BLaER1 treated with 17β-estradiol and CSF1 and Interleukin-3, amounts not matched to agents 10 nM and 100 nM (cell line): Measurements from ENCODE around the gene SLC7A8.
A peak's percentile ranks its signal among the peaks of the same experiment; 100 is the strongest.

Source experiments
- H3K27ac ChIP-seq, 11 experiments: shearing (Covaris generic); formaldehyde crosslinking; 2 replicates each; pipeline ENCODE4 v1.8.1; 2022
- H3K27me3 ChIP-seq, 11 experiments: shearing (Covaris generic); formaldehyde crosslinking; 2 replicates each; pipeline ENCODE4 v1.8.1; 2022
- H3K36me3 ChIP-seq, 11 experiments: shearing (Covaris generic); formaldehyde crosslinking; 2 replicates each; pipeline ENCODE4 v1.8.1; 2022
- H3K4me1 ChIP-seq, 10 experiments: shearing (Covaris generic); formaldehyde crosslinking; 2 replicates each; pipeline ENCODE4 v1.8.1; 2022
- H3K4me2 ChIP-seq, 11 experiments: shearing (Covaris generic); formaldehyde crosslinking; 2 replicates each; pipeline ENCODE4 v1.8.1; 2022
- H3K4me3 ChIP-seq, 10 experiments: shearing (Covaris generic); formaldehyde crosslinking; 2 replicates each; pipeline ENCODE4 v1.8.1; 2022
- H3K9ac ChIP-seq, 11 experiments: shearing (Covaris generic); formaldehyde crosslinking; 2 replicates each; pipeline ENCODE4 v1.8.1; 2022
- H3K9me3 ChIP-seq, 11 experiments: shearing (Covaris generic); formaldehyde crosslinking; replicated peaks in 1 of 11; 2 replicates each; pipeline ENCODE4 v1.8.1; 2022
- H4K20me1 ChIP-seq, 11 experiments: shearing (Covaris generic); formaldehyde crosslinking; 2 replicates each; pipeline ENCODE4 v1.8.1; 2022
- Cebpa-rat ChIP-seq, 11 experiments: shearing (Covaris generic); IDR thresholded peaks; 2 replicates each; pipeline ENCODE4 v1.8.1; 2022

SLC7A8 gene

DNA sequence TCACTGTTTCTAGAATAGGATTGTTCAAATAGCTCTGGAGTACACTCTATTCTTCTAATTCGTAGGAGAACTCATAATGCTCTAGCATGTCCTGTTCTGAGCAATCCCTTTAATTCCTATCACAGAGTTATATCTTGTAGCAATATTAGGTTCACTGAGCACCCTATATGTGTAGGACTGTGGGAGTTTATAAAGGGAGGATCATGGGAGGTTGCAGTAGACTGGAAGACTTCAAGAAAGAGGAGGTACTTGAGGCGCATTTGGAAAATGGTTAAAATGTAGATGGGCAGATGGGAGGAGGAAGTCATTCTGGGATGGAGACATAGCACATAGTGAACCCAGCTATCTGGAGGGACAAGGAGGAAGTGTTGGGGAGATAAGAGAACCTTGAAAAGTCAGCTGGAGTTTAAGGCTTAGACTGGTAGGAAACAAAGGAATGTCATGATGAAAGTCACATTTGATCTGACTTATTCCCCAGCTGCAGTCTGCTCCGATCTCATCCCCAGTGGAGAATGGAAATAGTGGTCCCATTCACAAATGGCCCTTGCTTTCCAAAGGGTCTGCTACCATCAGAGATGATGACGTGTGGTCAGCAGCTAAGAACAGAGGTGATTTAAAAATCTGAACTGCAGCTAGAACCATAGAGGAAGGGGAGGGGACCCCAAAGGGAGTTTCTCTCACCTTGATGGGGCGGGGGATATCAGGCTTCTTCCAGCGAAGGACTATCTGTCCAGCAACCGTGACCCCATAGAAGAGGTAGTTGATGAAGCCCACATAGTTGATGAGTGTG is 54.3 kb downstream of the SLC7A8 start:
- Histone ChIP-seq H3K27me3 (no peaks in the 10 kb centered on the region), H3K4me3 (no peak overlapping the region), H4K20me1 (no peaks in the 10 kb centered on the region), H3K9me3 (peaks cover 0 to 10% (median 0%) of the 10 kb centered on the region in 11 experiments; a peak in 2 of 22 replicates), H3K27ac (no peak overlapping the region), H3K4me1 (peaks cover 34 to 48% (median 45%) of the 10 kb centered on the region in 10 experiments), H3K36me3 (peaks cover 0 to 78% (median 0%) of the 10 kb centered on the region in 11 experiments; a peak in 5 of 22 replicates), H3K4me2 (peak overlapping the region in 8 of 11 experiments; percentile 12 to 75 (median 60); a peak in 16 of 22 replicates), H3K9ac (no peak overlapping the region)
- TF ChIP-seq Cebpa-rat (IDR thresholded peaks at IDR 0.05) = no peak

GRCh38 chr14:23127861-23128260 is 55.6 kb downstream of the SLC7A8 start:
- H3K9ac ChIP-seq = no peak overlapping the region
- H3K36me3 ChIP-seq = peaks cover 0 to 68% (median 0%) of the 10 kb centered on the region in 11 experiments; a peak in 5 of 22 replicates
- H3K27ac ChIP-seq = peak overlapping the region in 7 of 11 experiments; percentile 16 to 45 (median 34); a peak in 13 of 22 replicates
- H3K4me2 ChIP-seq = peak overlapping the region; percentile 2 to 69 (median 42); a peak in 19 of 22 replicates
- H3K4me1 ChIP-seq = peaks cover 34 to 61% (median 45%) of the 10 kb centered on the region in 10 experiments
- H3K27me3 ChIP-seq = no peaks in the 10 kb centered on the region
- H3K9me3 ChIP-seq = peaks cover 0 to 10% (median 0%) of the 10 kb centered on the region in 11 experiments; a peak in 2 of 22 replicates
- no peaks in the 10 kb centered on the region for H4K20me1 ChIP-seq
- TF ChIP-seq Cebpa-rat (IDR thresholded peaks at IDR 0.05) = no peak
- H3K4me3 ChIP-seq = no peak overlapping the region

DNA sequence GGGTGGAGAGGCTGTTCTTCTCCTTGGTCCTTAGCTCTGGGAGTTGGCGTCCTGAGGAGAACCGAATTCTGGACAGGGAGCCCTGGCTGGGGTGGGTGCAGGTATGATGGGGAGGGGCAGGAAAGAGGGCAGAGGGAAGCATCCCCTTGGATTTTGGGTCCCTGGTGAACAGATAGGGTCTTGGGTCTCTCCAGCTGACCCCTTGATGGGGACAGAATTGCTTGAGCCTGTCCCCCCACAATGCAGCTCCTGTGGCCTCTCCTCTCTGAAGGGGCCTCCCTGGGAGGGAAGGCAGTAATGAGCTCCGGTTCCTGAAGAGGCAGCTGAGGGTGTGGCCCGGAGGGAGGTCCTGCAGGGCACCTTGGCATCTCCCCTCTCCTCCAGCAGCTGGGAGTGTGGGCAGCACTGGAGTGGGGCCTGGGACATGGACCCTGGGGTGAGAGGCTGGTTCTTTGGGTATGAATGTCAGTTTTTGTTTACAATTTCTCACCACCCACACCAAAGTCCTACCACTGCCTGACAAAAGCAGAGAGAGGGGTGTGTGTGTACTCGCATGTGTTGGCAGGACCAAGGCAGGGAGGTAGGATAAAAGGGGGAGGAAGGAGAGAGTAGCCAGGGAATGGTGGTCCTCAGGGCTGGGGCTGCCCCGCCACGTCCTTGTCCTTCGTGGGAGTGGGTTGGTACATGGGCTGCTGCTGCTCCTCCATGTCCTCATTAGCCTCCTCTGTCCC is 56.7 kb downstream of the SLC7A8 start:
- H3K4me3 ChIP-seq = no peak overlapping the region
- no peak overlapping the region; a peak in 1 of 22 replicates for H3K27ac ChIP-seq
- H3K4me2 ChIP-seq = no peak overlapping the region
- no peaks in the 10 kb centered on the region for H3K27me3 ChIP-seq
- no peak overlapping the region for H3K9ac ChIP-seq
- peaks cover 0 to 10% (median 0%) of the 10 kb centered on the region in 11 experiments; a peak in 2 of 22 replicates for H3K9me3 ChIP-seq
- H3K36me3 ChIP-seq = peaks cover 0 to 58% (median 0%) of the 10 kb centered on the region in 11 experiments; a peak in 5 of 22 replicates
- TF ChIP-seq Cebpa-rat (IDR thresholded peaks at IDR 0.05) = no peak
- peaks cover 36 to 71% (median 45%) of the 10 kb centered on the region in 10 experiments for H3K4me1 ChIP-seq
- H4K20me1 ChIP-seq = no peaks in the 10 kb centered on the region

DNA sequence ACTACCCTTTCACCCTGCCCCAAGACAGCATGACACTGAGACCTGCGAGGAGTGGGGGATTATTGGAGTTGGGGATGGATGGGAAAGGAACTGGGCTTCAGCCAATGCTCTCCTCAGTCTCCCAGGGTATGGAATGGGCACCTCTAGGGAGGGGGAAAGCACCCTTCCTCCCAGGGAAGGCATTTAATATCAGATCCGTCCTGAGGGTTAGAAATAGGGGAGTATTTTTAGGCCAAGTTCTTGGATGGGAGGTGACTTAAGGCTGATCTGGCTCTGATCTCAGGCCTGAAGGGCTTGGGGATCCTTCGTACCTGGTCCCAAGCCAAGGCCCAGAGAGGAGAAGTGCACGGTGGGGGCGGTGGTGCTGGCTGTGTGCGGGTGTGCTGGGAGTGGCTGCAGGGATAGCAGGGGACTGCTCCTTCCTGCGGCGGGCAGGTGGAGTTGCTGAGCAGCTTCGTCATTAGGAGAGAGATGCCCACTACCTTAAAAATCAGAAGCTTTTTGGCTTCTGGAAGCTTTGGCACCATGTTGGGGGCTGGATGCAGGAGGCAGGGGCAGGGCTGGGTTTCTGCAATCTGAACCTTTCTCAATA is 57.4 kb downstream of the SLC7A8 start:
- no peak overlapping the region for H3K27ac ChIP-seq
- H3K4me3 ChIP-seq = no peak overlapping the region
- no peaks in the 10 kb centered on the region for H3K27me3 ChIP-seq
- TF ChIP-seq Cebpa-rat (IDR thresholded peaks at IDR 0.05) = no peak
- no peak overlapping the region for H3K4me2 ChIP-seq
- H3K9me3 ChIP-seq = peaks cover 0 to 10% (median 0%) of the 10 kb centered on the region in 11 experiments; a peak in 2 of 22 replicates
- H4K20me1 ChIP-seq = no peaks in the 10 kb centered on the region
- H3K36me3 ChIP-seq = peaks cover 0 to 52% (median 0%) of the 10 kb centered on the region in 11 experiments; a peak in 5 of 22 replicates
- H3K9ac ChIP-seq = no peak overlapping the region
- peaks cover 36 to 71% (median 45%) of the 10 kb centered on the region in 10 experiments for H3K4me1 ChIP-seq

- peaks cover 0 to 10% (median 0%) of the 10 kb centered on the region in 11 experiments; a peak in 2 of 22 replicates for H3K9me3 ChIP-seq
- no peak for TF ChIP-seq Cebpa-rat (IDR thresholded peaks at IDR 0.05)
Measured at GRCh38 chr14:23125011-23125410, 58.4 kb downstream of the SLC7A8 start.

DNA sequence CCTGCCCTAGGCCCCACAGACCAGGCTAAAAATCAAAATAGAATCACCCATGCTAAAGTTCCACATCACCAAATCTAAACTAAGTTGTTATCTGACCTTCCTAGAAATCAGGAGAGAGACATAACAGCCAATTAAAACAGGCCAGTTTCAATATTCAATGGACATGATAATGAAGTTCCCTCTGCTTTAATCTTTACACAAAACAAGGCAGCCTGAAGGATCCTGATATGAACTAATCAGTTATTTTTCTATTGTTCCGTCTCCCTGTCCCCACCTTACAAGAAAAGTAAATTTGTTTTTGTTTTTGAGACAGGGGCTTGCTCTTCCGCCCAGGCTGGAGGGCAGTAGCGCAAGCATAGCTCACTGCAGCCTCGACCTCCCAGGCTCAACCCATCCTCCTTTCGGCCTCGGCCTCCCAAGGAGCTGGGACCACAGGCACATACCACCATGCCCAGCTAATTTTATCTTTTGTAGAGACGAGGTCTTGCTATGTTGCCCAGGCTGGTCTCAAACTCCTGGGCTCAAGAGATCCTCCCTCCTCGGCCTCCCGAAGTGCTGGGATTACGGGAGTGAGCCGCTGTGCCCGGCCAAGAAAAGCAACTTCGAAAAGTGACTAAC is 59.0 kb downstream of the SLC7A8 start:
- Histone ChIP-seq H4K20me1 (no peaks in the 10 kb centered on the region), H3K27me3 (no peaks in the 10 kb centered on the region), H3K4me1 (peaks cover 36 to 71% (median 45%) of the 10 kb centered on the region in 10 experiments), H3K27ac (no peak overlapping the region), H3K9me3 (peaks cover 0 to 10% (median 0%) of the 10 kb centered on the region in 11 experiments; a peak in 2 of 22 replicates), H3K4me3 (no peak overlapping the region), H3K9ac (peak overlapping the region in 1 of 11 experiments; percentile 3; a peak in 1 of 22 replicates), H3K36me3 (peaks cover 0 to 36% (median 0%) of the 10 kb centered on the region in 11 experiments; a peak in 5 of 22 replicates), H3K4me2 (peak overlapping the region in 1 of 11 experiments; percentile 94; a peak in 1 of 22 replicates)
- TF ChIP-seq Cebpa-rat (IDR thresholded peaks at IDR 0.05) = no peak

More at GRCh38 chr14:23125011-23125410, 58.4 kb downstream of the SLC7A8 start:
- peaks cover 36 to 71% (median 45%) of the 10 kb centered on the region in 10 experiments for H3K4me1 ChIP-seq
- H3K9ac ChIP-seq = no peak overlapping the region
- peaks cover 0 to 42% (median 0%) of the 10 kb centered on the region in 11 experiments; a peak in 5 of 22 replicates for H3K36me3 ChIP-seq
- H3K27me3 ChIP-seq = no peaks in the 10 kb centered on the region
- no peak overlapping the region for H3K4me2 ChIP-seq
- no peak overlapping the region for H3K4me3 ChIP-seq
- no peaks in the 10 kb centered on the region for H4K20me1 ChIP-seq
- H3K27ac ChIP-seq = no peak overlapping the region

GRCh38 chr14:23123419-23123818 is 60.0 kb downstream of the SLC7A8 start:
- H3K27me3 ChIP-seq = no peaks in the 10 kb centered on the region
- no peak for TF ChIP-seq Cebpa-rat (IDR thresholded peaks at IDR 0.05)
- peaks cover 43 to 71% (median 46%) of the 10 kb centered on the region in 10 experiments for H3K4me1 ChIP-seq
- H3K9me3 ChIP-seq = peaks cover 0 to 5% (median 0%) of the 10 kb centered on the region in 11 experiments; a peak in 2 of 22 replicates
- H3K4me3 ChIP-seq = no peak overlapping the region
- peaks cover 0 to 29% (median 0%) of the 10 kb centered on the region in 11 experiments; a peak in 5 of 22 replicates for H3K36me3 ChIP-seq
- H3K27ac ChIP-seq = no peak overlapping the region; a peak in 1 of 22 replicates
- H3K4me2 ChIP-seq = peak overlapping the region in 3 of 11 experiments; percentile 84 to 95 (median 94); a peak in 6 of 22 replicates
- no peak overlapping the region for H3K9ac ChIP-seq
- no peaks in the 10 kb centered on the region for H4K20me1 ChIP-seq

GRCh38 chr14:23122086-23122485 is 61.4 kb downstream of the SLC7A8 start:
- no peaks in the 10 kb centered on the region for H4K20me1 ChIP-seq
- H3K4me2 ChIP-seq = peak overlapping the region; percentile 84 to 99 (median 94); a peak in 21 of 22 replicates
- H3K9ac ChIP-seq = peak overlapping the region in 4 of 11 experiments; percentile 30 to 67 (median 51); a peak in 2 of 22 replicates
- H3K4me3 ChIP-seq = no peak overlapping the region
- peaks cover 0 to 16% (median 0%) of the 10 kb centered on the region in 11 experiments; a peak in 5 of 22 replicates for H3K36me3 ChIP-seq
- TF ChIP-seq Cebpa-rat (IDR thresholded peaks at IDR 0.05) = no peak
- H3K27me3 ChIP-seq = no peaks in the 10 kb centered on the region
- peaks cover 50 to 76% (median 53%) of the 10 kb centered on the region in 10 experiments for H3K4me1 ChIP-seq
- no peaks in the 10 kb centered on the region for H3K9me3 ChIP-seq
- peak overlapping the region in 6 of 11 experiments; percentile 51 to 83 (median 74); a peak in 8 of 22 replicates for H3K27ac ChIP-seq
